Right renal cortex interstitium (tissue), 3 donors: ENCODE measurements around the gene LHX4. TPM values are rescaled to one million over a fixed set of nuclear protein-coding genes. Genes with fewer than 3 reads are reported as not detected.

Source experiments
- DNase-seq, 3 donors: peaks; one replicate each; pipeline ENCODE4 v3.0.0-alpha.2; 2013; ENCODE audit warnings: low read depth in 3 of 3, low spot score in 2 of 3
- polyA plus RNA-seq, 3 donors: library from polyadenylated mRNA; unstranded; fragments of 120-200 nt; gene quantifications; one replicate each; pipeline ENCODE4 v1.2.1, GENCODE V29; 2013; ENCODE audit not compliant: insufficient read length in 3 of 3

The LHX4 gene
- polyA plus RNA-seq, 3 donors, result 1.0 to 1.5 (median 1.3) TPM

DNA sequence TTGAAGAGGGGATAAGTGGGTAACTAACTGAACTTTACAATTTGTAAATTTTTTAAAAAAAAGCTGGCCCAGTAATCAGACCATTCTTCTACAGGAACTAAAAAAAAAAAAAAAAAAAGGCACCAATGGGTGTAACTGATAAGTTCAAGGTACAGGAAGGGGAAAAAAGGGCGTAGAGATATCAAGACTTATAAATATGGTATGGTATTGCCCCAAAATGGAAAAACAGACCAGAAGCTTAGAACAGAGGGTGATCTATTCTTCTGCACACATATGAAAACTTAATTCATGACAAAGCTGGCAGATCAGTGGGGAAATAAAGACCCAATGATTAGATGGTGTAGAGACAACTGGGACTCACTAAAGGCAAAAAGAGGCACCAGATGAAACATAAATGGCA, 58.9 kb downstream of the LHX4 start:
- no peak for DNase-seq

- DNase-seq, result no peak
Observed at GRCh38 chr1:180290265-180291001, 60.4 kb downstream of the LHX4 start.

- DNase-seq, result no peak
Observed at GRCh38 chr1:180291004-180291403, 60.9 kb downstream of the LHX4 start.

DNA sequence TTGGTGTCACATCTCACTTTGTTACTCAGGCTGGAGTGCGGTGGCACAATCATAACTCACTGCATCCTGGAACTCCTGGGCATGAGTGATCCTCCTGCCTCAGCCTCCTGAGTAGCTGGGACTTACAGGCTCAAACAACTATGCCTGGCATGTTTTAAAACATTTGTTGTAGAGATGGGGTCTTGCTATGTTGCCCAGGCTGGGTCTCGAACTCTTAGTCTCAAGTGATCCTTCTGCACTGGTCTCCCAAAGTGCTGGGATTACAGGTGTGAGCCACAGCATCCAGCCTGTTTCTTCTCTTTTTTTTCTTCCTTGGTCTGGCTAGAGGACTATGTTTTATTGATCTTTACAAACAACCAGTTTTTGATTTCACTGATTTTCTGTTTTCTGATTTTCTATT, 64.6 kb downstream of the LHX4 start:
- DNase-seq, result no peak

DNA sequence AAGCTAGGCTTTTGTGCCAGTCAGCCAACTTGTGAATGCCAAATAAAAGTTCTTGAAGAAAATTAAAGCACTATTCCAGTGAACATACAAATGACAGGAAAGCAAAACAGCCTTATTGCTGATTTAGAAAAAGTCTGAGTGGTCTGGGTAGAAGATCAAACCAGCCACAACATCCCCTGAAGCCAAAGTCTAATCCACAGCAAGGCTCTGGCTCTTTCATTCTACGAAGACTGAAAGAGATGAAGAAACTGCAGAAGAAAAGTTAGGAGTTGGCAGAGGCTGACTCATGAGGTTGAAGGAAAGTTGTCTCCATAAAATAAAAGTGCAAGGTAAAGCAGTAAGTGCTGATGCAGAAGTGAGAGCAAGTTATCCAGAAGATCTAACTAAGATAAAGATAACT, 65.9 kb downstream of the LHX4 start:
- no peak for DNase-seq

DNA sequence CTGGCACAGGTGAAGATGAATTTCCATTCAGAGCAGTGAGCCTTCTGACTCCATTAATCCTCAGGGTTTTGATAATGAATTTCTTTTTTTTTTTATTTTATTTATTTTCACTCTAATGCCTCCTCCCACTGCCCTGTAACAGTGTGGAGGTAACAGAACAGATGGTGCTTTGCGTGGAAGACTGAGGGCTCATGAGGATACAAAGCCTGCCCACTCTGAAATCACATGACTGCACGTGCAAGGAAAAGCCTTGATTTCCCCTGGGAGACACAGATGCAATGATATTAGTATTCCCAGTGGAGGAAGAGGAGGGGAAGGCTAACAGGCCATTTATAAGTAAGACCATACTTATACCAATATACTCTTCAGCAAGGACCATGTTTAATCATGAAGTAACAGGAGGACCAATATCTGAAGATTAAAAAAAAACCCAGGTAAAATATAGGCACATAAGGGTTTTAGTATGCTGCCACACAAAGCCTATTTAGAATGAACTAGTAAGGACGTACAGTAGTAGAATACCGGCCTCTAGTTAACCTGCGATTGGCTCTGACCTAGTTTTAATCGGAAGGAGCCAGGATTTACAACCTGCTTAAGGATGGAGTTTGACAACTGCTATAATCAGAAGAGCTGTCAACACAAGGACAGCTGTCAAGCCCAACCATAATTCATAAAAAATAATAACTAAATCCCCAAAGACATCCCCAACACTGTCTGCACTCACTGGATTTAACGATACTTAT, 69.6 kb downstream of the LHX4 start:
- DNase-seq, result no peak

DNA sequence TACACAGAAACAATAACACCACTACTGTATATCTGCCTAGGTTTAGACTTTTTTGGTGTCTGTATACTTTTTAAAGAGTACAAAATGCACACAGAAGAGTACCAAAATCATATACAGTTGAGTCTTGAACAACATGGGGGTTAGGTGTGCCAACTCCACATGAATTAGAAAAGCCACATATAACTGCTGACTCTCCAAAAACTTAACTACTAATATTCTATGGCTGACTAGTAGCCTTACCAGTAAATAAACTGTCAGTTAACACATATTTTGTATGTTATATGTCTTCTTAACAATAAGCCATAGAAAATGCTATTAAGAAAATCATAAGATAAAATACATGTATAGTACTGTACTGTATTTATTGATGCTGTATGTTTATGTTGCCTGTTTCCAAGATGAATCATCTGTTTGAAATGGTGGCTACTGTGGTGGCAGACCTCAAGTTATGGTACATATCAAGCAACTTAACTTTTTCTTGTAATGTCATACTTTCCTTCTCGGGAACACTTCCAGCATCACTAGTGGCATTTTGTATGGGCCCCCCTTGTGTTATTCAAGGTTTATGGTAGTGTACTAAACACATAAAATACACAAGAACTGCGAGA, 71.2 kb downstream of the LHX4 start:
- no peak for DNase-seq

GRCh38 chr1:180309338-180309737, 79.3 kb downstream of the LHX4 start:
- no peak for DNase-seq

- DNase-seq, result no peak
Observed at GRCh38 chr1:180310095-180310494, 80.0 kb downstream of the LHX4 start.

DNA sequence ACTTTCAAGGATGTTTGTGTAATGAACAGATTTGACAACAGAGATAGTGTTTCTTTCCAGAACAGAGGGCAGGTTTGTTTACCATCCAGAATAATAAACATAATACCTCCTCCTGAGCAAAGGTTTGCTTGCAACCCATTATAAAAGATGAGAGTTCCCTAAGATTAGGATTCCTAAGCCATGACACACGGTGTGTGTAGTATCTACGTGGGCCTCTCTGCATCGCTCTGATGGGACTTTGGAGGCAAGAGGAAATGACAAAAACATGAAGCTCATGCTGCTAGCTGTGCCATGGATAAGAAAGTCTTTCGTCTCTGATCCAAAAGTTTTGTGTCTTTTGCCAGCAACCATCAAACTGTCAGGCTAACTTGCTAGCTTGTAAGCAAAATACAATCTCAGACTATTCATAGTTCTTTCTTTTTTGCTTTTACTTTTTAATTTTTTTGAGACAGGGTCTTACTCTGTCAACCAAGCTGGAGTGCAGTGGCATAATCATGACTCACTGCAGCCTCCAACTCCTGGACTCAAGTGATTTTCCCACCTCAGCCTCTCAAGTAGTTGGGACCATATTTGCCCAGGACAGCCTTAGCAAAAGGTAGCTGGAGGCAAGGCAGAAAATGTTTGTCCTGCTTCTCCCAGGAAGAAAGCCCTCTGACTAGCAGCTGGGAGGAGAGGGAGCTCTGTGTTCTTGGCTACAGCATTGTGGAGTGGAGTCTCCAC, 81.1 kb downstream of the LHX4 start:
- DNase-seq, result no peak

DNA sequence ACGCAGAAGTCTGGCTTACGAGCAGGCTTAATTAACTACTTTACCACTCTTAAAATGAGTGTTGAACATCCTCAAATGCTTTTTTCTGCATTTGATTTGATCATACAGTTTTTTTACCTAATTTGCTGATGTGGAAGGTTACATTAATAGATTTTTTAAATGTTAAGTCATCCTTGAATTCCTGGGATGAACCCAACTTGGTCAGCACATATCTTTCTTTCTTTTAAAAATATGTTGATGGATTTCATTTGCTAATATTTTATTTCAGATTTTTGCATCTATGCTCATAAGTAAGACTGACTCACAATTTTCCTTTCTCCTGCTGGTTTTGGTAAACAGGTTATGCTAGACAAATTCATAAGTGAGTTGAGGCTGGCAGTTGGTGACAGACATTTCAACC, 82.9 kb downstream of the LHX4 start:
- DNase-seq, result no peak

- DNase-seq, result no peak
Observed at GRCh38 chr1:180327089-180327488, 97.0 kb downstream of the LHX4 start.

Other genes starting within 250 kb of the LHX4 start
- gene QSOX1, start 75.4 kb upstream of the LHX4 start, polyA plus RNA-seq, result 10 to 100 TPM; 49.6 to 67.3 (median 56.4) TPM